Astrocyte of the spinal cord (primary cell): Measurements from ENCODE around the gene RPS10.
A peak's percentile ranks its signal among the peaks of the same experiment; 100 is the strongest.

Source experiments
- DNase-seq: peaks from one replicate; pipeline ENCODE4 v3.0.0; 2011; ENCODE audit warnings: low read depth, low spot score
- H3K4me3 ChIP-seq: 2 replicates; pipeline ENCODE4 v1.5.1; 2011; ENCODE audit warnings: low read depth, mild to moderate bottlenecking, low read length, moderate library complexity
- CTCF ChIP-seq: IDR thresholded peaks from 2 replicates; pipeline ENCODE4 v1.5.1; 2012; ENCODE audit warnings: low read depth, mild to moderate bottlenecking, low read length, inconsistent platforms
- in situ Hi-C: cut with HindIII; loops from 2 replicates; pipeline ENCODE4 v1.10.0; 2017; ENCODE audit warnings: low sequenced_read_pairs

The RPS10 gene

GRCh38 chr6:34390531-34391472, 35.1 kb downstream of the RPS10 start:
- in situ Hi-C loops: no loop called here
- peak overlapping the region; percentile 78 for H3K4me3 ChIP-seq
- no peak for TF ChIP-seq CTCF
- DNase-seq: peak; percentile 55

- in situ Hi-C loops: no loop called here
- no peak for TF ChIP-seq CTCF
- DNase-seq: no peak
- H3K4me3 ChIP-seq: no peak overlapping the region
Measured at GRCh38 chr6:34389034-34389433, 36.8 kb downstream of the RPS10 start.

GRCh38 chr6:34388421-34388820, 37.4 kb downstream of the RPS10 start:
- in situ Hi-C loops: no loop called here
- DNase-seq: no peak
- no peak for TF ChIP-seq CTCF
- no peak overlapping the region for H3K4me3 ChIP-seq

GRCh38 chr6:34386316-34387137, 39.3 kb downstream of the RPS10 start:
- in situ Hi-C loops: no loop called here
- no peak for TF ChIP-seq CTCF
- peak; percentile 84 for DNase-seq
- H3K4me3 ChIP-seq: no peak overlapping the region

GRCh38 chr6:34385793-34386195, 40.1 kb downstream of the RPS10 start:
- DNase-seq: no peak
- in situ Hi-C loops: no loop called here
- no peak for TF ChIP-seq CTCF

GRCh38 chr6:34384321-34385153, 41.3 kb downstream of the RPS10 start:
- DNase-seq: no peak
- no peak overlapping the region for H3K4me3 ChIP-seq
- in situ Hi-C loops: no loop called here
- no peak for TF ChIP-seq CTCF

More at GRCh38 chr6:34385793-34386195, 40.1 kb downstream of the RPS10 start:
- no peak overlapping the region for H3K4me3 ChIP-seq
